Measurements from ENCODE around the gene BLOC1S5. TPM values are rescaled to one million over a fixed set of nuclear protein-coding genes. Genes with fewer than 3 reads are reported as not detected.

Gene BLOC1S5
- total RNA-seq, 2 donors from 2014 or later = 10.1 to 11.0 TPM

DNA sequence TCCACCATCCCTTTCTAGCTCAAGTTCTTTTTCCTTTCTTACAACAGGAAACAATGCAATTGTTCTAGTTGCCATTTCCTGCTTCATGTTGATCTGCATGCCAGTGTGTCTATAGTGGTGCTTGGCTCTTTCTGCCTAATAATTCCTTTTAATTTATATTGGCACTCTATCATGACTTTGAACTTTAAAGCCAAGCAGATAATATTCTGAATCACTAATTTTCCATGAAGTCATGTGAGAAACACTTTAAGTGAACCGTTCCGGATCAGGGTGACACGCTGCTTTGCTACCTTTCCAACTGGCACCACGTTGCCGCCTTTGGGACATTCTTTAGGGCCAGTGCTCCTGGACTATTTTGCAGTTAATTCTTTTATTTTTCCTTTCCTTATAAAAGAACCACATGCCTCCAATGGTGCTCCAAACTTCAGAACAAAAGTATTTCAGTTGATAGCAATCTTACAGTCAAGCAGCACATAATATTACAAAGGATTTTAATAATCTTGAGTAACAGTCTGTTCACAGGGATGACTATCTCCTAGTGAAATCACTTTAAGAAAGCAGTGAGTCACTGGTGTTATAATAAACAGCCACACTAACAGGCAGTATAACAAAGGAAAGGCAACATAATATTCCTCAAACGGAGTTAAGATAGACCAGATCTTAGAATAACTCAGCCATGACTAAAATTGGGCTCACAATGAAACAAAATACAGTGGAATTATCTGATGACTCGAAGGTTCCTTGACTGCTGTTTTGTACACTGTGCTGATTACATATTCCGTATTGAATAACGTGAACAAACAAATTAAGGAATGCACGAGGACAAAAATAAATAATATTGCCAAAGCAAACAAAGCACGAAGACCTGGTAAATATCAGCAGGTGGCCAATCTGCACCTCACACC, 19.0 kb upstream of the BLOC1S5 start:
- intact Hi-C loops (cut with DNase I, micrococcal nuclease) = no loop called here
- DNase-seq (no peak), ATAC-seq (no peak)

DNA sequence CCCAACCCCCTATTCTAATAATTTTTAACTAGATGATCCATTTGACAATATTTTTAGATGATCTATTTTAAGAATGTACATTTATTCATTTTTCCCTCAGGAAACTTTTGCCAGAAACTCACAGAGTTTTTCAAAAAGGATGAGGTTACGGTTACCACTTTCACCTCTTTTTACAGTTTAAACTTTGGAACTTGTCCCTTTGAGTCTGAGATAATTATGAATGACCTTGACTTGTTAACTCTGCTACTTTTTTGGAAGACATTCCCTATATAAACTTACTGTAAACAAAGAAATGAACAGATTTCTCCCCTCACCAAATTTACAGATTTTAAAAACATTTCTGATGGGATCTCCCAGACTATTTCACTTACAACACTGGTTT, 18.4 kb upstream of the BLOC1S5 start:
- DNase-seq (no peak), ATAC-seq (no peak)
- intact Hi-C loops (cut with DNase I, micrococcal nuclease) = no loop called here

DNA sequence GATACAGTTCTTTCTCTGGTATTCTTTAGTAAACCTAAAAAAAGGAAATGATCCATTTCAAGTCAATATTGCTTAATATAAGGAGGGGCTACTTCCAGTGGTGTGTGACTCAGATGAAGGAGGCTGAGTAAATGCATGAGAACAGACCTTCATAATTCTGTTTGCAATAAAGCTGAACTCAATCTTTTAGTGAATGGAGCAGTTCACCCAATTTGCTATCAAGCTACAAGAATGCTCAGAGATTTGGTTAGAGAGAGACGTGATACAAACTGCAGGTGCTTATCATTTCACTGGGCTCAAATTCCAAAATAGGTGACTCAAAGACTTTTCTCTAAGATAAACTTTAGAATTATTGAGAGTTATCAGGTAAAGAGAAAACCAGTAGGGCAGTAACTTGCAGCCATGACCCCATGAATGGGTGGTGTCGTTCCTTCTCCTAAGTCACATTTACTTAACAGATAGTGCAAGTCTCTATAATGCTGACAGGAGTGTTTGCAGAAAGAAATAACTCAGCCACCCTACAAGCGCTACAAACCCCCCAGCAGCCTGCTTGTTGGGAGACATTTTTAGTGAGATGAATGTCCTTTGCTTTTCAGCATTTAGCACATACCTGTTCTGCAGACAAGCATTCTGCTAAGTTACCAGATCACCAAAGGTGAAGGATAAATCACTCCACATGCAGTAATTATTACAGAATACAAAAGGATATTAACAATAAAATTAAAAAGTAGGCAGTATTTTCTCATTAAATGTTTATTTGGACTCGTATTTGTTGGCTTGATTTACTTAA, 16.4 kb upstream of the BLOC1S5 start:
- no peak for ATAC-seq
- intact Hi-C loops (cut with DNase I, micrococcal nuclease) = no loop called here
- DNase-seq = no peak

DNA sequence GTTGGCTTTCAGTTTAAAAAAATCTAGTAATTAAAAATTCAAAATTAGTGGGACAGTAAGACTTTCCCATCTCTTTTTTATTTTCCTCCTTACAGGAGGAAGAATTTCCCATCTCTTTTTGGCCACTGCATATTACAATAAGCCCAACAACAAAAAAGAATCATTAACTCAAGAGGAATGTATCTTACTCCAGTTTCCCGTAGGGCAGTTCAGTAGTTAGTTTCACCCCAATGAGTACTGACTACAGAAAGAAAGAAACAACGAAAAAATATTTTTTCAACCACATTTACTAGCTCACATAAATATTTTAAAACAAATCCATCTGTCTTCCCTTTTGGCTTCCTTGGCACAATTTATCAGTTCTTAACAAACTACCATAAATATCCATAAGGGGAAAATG, 14.9 kb upstream of the BLOC1S5 start:
- intact Hi-C loops (cut with DNase I, micrococcal nuclease) = no loop called here
- DNase-seq = no peak
- no peak for ATAC-seq

DNA sequence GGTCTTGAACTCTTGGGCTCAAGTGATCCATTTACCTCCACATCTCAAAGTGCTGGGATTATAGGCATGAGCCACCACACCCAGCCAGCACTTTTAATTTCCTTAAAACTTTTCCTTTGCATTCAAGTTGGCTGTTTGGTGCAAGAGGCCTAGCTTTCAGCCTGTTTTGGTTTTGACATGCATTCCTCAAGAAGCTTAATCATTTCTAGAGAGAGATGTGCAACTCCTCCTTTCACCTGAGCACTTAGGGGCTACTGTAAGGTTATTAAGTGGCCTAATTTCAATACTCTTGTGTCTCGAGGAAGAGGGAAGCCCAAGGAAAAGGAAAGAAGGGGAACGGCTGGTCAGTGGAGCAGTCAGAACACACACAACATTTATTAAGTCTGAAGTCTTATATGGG, 13.8 kb upstream of the BLOC1S5 start:
- intact Hi-C loops (cut with DNase I, micrococcal nuclease) = no loop called here
- DNase-seq = no peak
- ATAC-seq = no peak

DNA sequence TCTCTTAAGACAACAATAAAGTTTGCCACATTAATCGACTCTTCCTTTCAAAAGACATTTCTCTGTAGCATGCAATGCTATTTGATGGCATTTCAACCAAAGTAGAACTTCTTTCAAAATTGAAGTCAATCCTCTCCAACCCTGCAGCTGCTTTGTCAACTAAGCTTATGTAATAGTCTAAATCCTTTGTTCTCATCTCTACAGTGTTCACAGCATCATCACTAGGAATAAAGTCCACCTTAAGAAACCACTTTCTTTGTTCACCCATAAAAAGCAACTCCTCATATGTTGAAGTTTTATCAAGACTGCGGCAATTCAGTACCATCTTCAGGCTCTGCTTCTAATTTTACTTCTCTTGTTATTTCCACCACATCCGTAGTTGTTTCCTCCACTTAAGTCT, 11.5 kb upstream of the BLOC1S5 start:
- intact Hi-C loops (cut with DNase I, micrococcal nuclease) = no loop called here
- no peak for ATAC-seq
- DNase-seq = no peak

DNA sequence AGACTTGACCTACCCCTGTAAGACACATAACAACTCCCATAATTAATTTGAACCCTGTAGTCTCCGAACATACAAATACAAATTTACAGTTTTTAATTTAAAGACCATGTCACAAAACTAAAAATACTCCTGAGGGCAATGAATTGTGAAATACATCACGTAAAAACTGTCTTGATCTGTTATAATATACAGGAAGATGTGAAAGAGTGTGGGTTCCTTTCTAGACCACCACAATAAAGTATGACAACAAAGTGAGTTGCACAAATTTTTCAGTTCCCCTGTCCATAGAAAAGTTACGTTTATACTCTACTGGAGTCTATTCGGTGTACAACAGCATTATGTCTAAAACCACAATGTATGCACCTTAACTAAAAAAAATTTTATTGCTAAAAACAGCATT, 11.0 kb upstream of the BLOC1S5 start:
- DNase-seq (no peak), ATAC-seq (no peak)
- intact Hi-C loops (cut with DNase I, micrococcal nuclease) = no loop called here

DNA sequence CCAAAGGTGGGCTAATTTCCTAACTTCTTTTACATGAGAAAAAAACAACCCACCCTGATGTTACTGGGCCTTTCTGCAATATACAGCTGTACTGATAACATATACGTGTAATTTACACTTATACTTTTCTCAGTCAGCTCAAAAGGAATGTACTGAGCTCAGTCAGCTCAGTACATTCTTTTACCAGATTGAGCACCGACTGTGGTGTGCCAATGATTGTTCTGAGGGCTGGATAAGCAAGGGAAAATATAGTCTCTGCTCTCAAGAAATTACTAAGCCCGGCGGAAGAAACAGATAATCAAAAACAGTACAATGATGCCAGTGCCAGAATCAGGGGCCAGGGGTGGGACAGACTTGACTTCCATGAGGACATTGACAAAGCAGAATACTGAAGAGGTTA, 10.0 kb upstream of the BLOC1S5 start:
- intact Hi-C loops (cut with DNase I, micrococcal nuclease) = no loop called here
- DNase-seq (no peak), ATAC-seq (no peak)

DNA sequence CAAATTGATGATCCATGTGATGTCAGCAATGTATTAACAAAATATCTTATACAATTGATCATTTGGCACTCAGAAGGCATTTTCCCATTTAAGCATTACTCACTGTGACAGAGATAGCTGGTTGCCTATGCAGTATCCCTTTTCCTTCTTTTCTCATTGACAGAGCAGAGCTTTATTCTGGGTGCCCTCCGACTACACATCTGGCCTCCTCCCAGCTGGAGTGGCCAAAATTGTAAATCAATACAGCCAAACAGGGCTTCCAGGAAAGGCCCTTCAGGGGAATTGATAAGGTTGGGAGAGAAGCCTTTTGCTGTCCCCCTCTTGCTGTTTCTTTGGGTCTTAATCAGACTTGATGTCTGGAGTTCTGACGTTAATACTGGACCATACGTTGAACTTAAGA, 9.6 kb upstream of the BLOC1S5 start:
- DNase-seq (no peak), ATAC-seq (no peak)
- intact Hi-C loops (cut with DNase I, micrococcal nuclease) = no loop called here

DNA sequence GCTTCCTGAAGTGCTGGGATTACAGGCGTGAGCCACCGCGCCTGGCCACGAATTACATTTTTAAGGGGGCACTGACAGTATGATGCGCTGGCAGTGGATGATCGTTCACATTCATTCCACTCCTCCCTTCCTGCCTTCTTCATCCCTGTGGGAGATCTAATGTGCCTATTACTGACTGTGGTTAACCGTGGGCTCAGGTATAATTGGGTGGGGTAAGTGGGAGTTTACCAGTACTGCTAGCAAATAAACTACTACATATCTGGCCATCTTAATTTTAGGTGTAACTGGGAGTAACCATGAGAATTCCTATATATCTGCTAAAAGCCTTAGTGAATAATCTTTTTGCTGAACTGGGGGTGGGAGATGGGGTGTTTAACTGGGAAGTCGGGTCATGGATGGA, 6.5 kb upstream of the BLOC1S5 start:
- no peak for DNase-seq
- no peak for ATAC-seq
- intact Hi-C loops (cut with DNase I, micrococcal nuclease) = no loop called here

DNA sequence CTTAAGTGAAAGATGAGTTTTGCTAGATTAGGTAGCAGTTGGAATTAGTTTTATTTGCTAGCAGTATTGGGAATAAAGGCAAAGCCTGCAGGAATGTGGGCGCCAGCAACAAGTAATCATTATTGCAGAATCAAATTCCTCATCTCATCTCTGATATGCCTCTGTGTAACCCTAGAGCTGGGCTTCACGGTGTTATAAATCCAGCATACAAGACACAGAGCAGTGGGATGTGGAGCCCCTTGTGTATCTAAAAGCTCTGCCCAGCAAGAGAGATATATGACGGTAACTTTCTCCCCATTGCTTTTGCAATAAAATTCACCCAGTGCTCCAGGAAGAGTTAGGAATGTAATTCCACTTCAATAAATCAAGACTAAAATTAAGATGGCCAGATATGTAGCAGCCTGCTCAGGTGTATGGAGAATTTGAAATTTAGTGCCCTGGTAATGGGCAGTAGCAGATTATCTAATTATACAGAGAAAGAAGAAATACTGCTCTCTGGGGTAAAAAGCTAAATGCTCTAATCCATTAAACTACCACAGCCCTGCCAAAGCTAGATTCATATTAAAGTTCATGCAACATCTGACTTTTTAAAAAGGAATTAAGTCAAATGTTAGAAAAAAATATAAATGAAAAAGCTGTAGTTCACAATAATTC, 5.6 kb upstream of the BLOC1S5 start:
- DNase-seq = no peak
- intact Hi-C loops (cut with DNase I, micrococcal nuclease) = no loop called here
- ATAC-seq = no peak

DNA sequence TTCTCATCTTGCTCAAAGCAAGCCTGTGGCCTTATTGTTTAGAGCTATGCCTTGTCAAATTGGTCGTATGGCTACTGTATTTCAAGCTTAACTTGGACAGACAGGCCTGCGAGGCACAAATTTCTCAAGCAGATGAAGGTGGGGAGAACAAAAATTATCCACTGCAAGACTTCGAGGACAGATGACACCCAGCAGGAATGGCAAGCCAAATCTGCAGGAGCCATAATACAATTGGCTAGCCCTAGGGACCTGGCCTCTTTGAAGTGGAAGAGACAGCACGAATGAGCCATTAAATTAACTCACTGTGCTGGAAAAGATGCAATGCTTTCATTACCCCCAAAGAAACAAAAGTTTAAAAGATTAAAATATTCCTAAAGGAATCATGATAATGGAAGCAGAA, 5.0 kb upstream of the BLOC1S5 start:
- intact Hi-C loops (cut with DNase I, micrococcal nuclease) = no loop called here
- no peak for DNase-seq
- no peak for ATAC-seq

DNA sequence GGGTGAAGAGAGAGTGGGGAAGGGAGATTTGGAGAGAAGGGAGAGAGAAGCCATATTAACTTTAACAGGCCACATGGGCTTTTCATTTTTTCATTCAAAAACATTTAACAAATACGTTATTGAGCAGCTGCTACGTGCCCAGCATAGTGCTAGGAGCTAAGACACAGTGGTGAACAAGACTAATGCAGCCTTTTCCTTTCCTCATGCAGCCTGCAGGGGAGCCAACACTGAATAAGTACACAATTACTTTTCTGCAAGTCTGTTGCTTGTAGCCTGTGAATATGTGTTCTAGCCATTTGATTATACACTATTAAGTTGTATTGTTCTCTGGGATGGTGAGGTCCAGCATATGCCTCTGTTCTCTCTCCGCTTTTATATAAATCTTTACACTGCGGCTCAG, 1.9 kb upstream of the BLOC1S5 start:
- intact Hi-C loops (cut with DNase I, micrococcal nuclease) = no loop called here
- no peak for DNase-seq
- no peak for ATAC-seq

DNA sequence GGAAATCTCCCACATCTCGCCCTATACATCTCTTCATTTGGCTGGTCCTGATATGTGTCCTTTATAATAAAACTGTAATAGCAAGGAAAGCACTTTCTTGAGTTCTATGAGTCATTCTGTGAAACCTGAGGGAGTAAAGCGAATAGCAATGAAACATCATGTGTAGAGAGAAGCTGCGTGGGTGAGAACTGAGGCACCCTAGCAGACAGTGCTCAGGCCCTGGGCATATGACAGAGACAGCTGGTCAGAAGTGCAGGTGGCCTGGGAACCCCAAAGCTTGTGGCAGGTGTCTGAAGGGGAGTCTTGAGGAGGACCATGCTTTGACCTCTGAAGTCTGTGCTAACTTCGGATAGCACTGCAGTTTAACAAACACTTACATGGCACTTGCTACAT, 1.3 kb upstream of the BLOC1S5 start:
- intact Hi-C loops (cut with DNase I, micrococcal nuclease) = no loop called here
- DNase-seq (no peak), ATAC-seq (no peak)

DNA sequence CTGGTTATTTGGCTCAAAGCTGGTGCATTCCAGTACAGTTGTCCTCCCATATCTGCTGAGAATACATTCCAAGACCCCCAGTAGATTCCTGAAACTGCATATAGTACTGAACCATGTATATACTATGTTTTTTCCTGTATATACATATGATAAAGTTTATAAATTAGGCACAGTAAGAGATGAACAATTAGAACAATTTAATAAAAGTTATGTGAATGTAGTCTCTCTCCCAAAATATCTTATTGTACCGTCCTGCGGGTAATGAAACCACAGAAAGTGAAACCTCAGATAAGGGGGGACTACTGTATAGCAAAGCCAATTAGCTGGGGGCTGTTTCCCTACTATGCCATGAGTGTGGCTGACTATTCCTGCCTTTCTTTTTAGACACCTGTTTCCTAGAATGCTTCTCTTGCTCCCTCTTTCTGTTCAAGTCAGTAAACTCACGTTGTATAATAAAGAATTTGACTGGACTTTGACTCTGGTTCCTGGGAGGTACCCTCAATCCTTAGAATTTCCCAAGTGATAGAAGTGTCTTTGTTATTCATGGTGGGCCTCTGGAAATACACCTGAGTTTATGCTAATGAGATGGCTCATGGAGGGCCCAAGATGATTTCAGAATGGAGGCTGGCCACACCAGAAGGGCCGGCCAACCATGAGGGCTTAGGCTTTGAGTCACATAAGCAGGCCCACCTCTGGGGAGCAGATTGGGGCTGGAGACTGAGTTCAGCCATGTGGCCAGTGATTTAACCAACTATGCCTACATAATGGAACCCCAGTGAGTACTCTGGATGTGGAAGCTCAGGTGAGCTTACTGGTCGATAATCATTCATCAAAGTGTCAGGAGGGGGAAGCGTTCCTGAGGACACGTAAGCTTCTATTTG, 689 bp upstream of the BLOC1S5 start:
- ATAC-seq (peak; percentile 47), DNase-seq (peak in 1 of 2 donors; percentile 14)
- intact Hi-C loops (cut with DNase I, micrococcal nuclease) = no loop called here

DNA sequence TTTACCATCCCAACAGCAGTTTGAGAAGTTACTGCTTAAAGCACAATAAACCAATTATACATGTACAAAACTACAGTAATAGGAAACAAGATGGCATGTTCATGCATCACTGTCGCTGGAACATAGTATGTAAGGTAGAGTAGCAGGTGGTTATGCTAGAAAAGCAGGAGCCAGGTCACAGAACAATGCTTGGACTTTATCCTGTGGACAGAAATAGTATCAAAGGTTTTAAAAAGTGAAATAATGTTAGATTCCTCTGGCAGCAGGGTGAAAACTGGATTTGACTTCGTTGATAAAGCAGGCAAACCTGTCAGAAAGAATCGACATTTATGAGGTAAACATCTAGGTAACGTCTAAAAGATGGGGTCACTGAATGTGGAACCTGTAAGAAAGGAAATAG, 2.5 kb downstream of the BLOC1S5 start:
- intact Hi-C loops (cut with DNase I, micrococcal nuclease) = no loop called here
- ATAC-seq = no peak
- no peak for DNase-seq

DNA sequence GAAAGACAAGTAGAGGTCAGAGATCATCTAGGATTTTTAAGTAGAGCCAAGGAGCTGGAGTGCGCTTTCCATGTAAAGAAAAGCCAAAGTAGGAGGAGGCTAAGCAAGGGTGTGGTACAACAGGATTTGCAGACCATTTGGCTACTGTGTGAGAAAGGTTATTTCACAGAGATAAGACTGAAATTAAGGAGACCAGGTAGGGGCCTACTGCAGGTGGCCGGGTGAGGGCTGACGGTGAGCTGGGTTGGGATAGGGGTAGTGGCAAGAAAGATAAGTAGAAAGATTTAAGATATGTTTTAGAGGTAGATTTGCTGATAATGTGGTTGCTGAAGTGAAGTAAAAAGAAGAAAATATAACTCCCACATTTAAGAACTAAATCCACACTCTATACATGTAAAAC, 3.8 kb downstream of the BLOC1S5 start:
- ATAC-seq (no peak), DNase-seq (no peak)
- intact Hi-C loops (cut with DNase I, micrococcal nuclease) = no loop called here

DNA sequence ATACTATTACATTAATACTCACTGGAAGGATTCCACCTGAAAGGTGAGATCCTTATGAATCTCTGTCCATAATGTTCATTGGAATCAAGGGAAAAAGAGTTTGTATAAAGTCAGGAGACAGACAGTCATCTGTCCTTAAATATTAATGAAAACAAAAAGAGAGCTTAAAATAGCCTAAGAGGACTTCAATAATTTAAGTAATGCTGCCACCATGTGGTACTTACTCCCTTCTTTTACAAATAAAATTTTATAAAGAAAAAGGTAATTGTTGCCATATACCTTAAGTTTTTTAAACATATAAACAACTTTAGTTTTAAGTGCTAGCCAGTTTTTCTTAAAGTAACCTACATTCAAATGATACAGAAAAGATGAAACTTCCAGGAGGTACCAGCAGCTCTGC, 5.1 kb downstream of the BLOC1S5 start:
- no peak for DNase-seq
- ATAC-seq = no peak
- intact Hi-C loops (cut with DNase I, micrococcal nuclease) = no loop called here

DNA sequence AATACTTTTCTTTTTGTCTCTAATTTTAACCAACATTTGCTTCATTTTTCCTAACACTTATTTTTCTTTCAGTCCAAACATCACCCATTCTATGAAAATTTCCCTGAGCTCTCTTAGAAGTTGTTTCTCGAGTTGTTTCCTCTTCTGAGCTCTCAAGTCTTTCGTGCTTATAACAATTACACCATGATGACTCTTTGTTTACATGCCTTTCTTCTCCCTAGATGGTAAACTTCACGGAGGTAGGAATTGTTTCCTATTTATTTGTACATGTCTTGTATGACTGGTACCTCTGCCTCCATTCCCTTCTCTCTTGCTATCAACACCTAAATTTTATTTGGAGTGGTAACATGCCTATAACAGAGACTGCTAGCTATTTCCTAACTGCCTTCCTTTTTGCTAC, 6.4 kb downstream of the BLOC1S5 start:
- intact Hi-C loops (cut with DNase I, micrococcal nuclease) = no loop called here
- ATAC-seq (no peak), DNase-seq (no peak)
